Measurements from ENCODE around the gene ZNF451.

ZNF451 gene

DNA sequence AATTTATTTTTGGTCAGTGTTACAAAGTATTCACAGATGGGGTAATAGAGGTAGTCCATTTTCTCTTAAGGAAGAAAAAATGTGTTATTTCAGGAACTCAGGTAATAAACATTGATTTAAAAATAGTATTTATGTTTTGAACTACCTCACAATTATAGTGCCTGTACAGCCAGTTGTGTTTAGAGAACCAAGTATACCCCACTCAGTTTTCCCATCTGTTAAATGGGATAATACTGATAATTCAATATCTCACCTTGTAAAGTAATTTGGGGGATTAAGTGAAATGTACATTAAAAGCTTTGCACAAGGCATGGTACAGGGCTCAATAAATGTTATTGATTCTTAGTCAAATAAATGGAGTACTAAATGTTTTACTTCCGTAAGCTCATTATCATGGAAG is 4.7 kb downstream of the ZNF451 start:
- DNase-seq (ENCODE audit: low read depth in 2 of 2) = no peak

DNA sequence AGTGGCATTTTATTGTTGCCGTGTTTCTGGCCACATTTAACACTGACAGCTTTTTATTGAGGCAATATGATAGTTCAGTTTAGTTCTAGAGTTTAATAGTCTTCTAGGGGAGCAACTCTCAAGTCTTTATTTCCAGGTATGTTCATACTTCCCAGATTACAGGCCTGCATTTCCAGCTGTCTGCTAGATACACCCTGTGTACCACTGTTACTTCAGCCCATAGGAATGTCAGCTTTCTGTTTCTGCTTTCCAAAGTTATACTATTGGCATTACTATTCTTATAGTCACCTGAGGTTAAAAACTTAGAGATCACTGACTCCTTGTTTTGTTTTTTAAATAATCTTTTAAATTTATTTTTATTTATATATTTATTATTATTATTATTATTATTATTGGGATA is 7.6 kb downstream of the ZNF451 start:
- DNase-seq (ENCODE audit: low read depth in 2 of 2) = no peak

DNA sequence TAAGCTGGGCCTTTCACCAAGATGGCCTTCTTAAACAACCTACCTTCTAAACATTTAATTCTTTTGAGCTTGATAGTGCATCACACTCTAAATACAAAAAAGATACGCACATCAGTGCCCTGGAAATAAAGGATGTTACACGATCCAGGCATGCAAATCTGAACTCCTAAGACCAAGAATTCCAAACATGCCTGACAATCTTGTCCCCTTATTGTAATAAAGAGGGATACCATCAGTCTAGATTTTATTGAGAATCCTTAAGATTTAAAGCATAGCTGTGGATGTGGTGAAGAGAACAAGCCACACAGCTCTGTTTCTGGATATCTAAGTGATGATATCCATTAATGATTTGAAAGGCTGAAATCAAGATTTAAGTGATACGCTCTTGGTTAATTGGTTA is 13.0 kb downstream of the ZNF451 start:
- DNase-seq (ENCODE audit: low read depth in 2 of 2) = no peak

DNA sequence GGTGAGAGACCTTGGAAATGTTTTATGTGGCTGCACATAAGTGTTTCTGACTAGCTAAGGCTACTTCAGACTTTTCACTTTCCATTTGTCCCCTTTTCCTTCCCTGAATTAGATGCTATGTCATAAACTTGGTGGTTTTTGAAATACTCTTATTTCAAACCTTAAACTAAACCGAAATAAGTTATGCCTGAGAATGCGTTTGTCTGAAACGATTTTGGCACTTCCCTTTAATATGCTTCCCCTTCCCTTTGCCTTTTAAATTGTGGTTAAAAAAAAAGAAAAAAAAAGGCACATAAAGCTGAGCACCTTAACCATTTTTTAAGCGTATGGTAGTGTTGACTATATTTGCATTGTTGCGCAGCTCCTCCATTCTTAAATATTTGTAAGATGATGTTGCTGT is 14.3 kb downstream of the ZNF451 start:
- DNase-seq (ENCODE audit: low read depth in 2 of 2) = no peak

DNA sequence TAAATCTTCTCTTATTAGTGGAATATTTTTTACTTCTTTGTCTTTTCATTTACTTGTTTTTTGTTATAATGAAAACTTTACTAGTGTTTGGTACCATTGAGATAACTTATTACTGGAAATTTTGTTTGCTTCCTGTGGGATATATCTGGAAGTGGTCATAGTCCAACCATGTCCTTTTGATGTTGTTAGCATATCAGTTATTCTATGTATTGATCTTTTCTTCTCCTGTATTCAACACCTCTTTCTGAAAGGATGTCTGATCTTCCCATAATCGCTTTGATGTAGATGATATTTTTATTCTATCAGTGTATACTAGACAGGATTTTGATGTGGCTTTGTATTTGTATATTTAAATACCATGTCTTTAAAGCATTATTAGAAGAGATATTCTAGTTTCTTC is 17.0 kb downstream of the ZNF451 start:
- DNase-seq (ENCODE audit: low read depth in 2 of 2) = no peak

DNA sequence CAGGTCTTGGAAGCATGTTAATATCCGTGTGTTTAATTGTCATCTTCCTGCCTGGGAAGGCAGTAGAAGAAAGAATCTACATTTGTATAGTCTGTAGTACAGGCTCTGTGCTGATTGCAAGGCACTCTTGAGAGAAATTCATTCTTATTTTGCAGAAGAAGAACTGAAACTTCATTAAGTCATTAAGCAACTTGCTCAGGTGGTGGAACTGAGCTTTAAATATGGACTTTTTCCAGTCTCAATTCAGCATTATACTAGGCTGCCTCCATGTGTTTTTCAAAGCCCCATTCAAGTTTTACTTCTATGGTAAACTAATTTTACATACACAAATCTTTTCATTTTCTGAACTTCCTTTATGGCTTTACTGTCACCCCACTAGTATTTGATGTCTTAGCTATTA is 18.7 kb downstream of the ZNF451 start:
- DNase-seq (ENCODE audit: low read depth in 2 of 2) = no peak

DNA sequence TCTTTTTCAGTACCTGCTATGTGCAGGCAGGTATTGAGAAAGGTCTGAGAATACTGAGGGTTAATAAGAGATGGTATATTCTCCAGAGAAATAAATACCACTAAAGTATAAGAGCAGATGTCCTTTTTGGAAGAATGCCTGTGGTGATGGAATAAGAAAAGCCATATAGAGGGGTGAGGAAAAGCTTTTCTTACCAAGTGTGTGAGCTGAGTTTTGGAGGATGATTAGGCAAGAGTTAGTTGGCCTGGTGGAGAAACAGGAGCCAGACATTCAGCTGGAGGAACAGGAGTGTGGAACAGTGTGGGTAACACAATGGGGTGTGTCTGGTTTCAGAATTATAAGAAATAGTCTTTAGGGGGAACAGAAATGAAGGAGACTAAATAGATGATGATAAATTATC is 19.9 kb downstream of the ZNF451 start:
- no peak for DNase-seq (ENCODE audit: low read depth in 2 of 2)

DNA sequence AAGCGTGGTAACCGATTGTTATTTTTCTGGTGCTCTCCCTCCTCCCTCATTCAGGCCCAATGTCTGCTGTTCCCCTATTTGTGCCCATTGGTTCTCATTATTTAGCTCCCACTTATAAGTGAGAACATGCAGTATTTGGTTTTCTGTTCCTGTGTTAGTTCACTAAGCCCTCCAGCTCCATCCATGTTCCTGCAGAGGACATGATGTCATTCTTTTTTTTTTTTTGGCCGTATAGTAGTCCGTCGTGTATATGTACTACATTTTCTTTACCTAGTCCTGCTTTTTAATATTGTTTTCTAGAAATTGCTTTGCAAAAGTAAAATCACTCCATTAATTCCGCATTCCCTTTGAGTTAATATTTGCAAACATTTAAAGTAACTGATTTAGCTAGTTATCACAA is 23.1 kb downstream of the ZNF451 start:
- no peak for DNase-seq (ENCODE audit: low read depth in 2 of 2)

DNA sequence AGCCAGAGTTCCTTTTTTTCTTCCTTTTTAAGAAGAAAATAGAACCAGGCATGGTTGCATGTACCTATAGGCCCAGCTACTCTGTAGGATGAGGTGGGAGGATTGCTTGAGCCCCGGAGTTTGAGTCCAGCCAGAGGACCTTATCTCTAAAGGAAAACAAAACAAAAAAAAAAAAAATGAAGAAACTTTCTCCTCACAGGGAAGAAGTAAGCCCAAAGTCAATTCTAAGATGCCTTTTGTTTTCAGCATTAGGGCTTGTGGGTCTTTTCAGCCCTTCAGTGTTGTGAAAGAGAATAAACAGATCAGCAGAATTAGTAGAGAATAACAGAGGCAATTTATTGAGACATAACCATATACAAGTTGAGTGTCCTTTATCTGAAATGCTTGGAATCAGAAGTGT is 26.8 kb downstream of the ZNF451 start:
- DNase-seq (ENCODE audit: low read depth in 2 of 2) = no peak

DNA sequence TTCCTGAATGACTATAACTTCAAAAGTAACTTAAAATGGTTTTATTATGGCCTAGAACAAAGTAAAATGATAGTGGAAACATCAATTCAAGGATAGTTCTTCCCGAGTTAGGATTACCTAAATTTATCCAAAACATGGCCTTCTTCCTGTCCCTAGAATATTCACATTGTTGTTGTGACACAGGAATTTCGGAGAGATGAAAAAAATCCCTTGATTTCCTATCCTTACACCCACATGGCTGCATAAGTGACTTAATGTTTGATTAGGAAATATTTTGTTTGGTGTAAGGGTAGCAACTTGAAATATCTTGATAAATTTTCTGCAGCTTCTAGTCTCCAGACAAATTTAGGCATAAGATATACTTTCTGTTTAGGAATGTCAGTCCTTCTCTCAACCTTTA is 27.8 kb downstream of the ZNF451 start:
- DNase-seq (ENCODE audit: low read depth in 2 of 2) = no peak

DNA sequence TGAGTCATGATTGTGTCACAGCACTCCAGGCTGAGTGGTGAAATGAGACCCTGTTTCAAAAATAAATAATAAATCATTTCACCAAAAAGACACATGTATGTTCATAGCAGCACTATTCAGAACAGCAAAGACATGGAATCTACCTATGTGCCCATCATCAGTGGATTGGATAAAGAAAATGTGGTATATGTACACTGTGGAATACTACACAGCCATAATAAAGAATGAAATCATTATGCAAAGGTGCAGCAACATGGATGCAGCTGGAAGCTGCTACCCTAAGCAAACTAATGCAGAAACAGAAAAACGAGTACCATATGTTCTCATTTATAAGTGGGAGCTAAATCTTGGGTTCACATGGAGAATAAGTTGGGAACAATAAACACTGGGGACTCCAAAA is 33.1 kb downstream of the ZNF451 start:
- no peak for DNase-seq (ENCODE audit: low read depth in 2 of 2)

DNA sequence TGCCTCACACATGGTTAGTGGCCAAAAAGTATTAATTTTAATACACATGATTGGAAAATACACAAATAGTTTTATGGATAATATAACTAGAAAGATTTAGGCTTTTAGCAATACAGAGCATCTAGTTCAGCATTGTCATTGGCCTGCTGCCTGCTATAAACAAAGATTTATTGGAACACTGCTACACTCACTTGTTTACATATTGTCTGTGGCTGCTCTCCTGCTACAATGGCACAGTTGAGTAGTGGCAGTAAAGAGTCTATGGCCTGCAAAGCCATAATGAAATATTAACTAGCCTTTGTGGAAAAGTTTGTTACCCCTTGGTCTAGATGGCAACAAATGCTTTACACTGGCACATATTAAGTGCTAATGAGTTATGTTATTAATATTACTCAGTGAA is 37.8 kb downstream of the ZNF451 start:
- DNase-seq (ENCODE audit: low read depth in 2 of 2) = no peak

DNA sequence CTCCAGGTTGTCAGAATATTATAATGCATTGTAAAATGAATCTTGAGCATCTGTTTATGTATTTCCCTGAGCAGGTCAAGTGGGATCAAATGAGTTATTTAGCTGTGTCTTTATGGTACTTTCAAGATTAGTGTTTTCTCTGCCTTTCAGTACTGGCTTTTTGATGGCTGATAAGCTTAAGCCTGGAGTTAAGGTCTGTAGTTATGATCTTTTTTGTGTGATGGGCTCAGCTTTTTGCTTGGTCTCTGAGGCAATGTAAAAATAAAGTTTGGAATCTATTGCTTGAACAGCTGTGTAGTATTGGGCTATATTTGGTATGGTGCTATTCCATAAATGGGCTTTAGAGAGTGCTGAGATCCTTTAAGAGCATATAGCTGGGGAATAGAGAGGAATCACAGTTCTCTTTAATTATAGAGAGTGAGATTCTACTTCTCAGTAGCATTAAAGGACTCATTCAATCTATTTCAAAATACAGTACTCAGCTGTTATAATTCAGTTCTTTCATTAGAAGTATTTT is 40.7 kb downstream of the ZNF451 start:
- no peak for DNase-seq (ENCODE audit: low read depth in 2 of 2)

DNA sequence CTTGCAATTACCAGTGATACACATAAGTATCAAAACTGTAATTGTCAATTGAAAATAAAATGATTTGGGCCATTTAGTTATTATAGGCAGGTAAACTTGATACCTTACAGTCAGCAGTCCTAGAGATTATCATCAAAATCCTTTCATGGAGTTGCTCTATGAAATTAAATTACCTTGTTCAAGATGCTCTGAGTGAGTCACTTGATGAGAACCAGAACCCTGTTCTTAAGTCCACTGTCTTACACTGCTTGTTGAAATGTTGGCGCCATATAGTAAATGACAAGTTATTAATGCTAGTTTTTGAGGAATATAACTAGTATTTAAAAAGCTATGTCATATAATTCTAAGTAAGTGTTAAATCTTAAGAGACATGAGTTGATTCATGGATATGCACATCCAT is 45.0 kb downstream of the ZNF451 start:
- DNase-seq (ENCODE audit: low read depth in 2 of 2) = no peak

DNA sequence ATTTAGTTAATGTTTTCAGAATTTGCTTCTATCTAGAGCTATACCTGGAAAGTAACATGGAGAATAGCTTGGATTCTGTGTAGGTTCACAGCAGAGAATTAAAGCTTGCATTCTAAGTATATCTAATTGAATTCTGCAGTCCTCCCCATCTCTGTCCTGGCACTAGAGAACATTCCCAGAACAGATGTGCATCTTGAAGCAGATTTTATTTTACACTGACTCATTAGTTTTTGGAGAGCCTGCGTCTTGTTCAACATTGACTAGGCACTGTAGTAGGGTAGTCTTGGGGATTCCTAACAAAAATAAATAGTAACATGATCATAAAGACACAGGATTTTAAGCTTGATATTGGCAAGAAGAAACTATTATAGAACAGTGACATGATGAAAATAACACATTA is 45.9 kb downstream of the ZNF451 start:
- no peak for DNase-seq (ENCODE audit: low read depth in 2 of 2)

DNA sequence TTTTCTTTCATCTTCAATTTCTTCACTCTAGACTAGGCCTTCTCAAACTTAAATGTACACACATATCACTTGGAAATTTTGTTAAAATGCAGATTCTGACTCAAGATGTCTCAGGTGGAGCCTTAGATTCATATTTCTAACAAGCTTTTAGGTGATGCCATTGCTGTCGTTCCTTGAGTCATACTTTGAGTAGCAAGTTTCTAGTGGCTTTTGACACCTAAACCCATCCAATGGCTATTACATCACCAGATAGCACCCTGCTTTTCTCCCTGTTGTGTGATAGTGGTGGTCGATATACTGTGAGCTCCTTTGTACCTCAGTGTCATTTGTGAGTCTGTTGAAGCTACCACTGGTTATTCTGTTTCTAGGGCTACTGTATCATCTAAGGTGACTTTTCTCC is 47.4 kb downstream of the ZNF451 start:
- DNase-seq (ENCODE audit: low read depth in 2 of 2) = no peak

DNA sequence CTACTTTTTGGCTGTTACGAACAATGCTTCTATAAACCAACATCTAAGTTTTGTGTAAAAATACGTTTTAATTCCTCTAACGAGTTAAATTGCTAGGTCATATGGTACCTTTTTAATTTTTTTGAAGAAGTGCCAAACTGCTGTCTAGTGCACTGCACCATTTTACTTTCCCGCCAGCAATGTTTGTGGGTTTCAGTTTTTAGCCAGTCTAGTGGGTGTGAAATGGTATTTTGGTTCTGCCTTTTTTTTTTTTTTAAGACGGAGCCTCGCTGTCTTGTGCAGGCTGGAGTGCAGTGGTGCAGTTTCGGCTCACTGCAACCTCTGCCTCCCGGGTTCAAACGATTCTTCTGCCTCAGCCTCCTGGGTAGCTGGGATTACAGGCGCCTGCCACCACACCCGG is 48.0 kb downstream of the ZNF451 start:
- no peak for DNase-seq (ENCODE audit: low read depth in 2 of 2)

DNA sequence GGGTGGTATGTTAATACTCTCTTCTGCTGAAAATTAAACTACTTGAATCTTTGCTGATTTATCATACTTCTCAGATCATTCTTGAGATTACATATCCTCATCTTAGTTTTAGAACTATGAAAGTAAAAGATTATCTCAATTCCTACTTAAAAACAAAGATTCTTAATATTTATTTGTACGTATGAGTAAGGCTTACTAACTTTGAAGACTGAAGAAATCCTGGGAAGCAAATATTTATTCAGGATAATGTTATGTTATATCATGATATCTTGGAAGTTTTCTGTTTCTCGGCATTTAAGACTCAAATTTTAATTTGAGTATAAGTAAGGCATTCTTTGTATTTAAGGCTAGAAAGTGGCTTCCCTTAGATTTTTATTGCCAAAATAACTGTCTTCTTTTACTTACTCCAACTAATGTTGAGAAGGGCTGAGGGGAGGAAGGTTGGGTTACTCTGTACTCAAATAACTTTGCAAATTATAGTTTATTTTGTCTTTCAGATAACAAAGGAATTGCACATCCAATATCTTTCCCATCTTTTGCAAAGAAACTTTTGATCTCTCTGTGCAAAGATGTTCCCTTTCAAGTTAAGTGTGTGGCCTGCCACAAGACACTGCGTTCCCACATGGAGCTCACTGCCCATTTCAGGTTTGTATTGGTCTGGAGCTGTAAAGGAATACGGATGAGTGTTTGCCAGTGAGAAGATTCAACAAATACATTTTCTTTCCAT is 51.6 kb downstream of the ZNF451 start:
- DNase-seq (ENCODE audit: low read depth in 2 of 2) = no peak

DNA sequence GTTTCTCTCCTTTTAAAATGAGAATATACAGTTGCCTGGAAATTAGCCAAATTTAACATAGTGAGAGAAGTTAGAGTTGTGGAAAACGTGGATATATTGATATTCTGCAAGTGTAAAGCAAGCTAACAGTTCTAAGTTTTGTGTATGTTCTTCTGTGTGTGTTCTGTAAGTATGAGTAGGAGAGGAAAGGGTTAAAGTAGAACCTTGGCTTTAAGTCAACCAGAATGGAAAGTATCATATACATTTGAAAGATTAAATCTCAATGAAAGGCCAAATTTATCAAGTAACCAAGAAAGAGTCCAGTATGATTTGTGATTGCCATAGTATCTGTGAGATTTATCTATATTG is 52.2 kb downstream of the ZNF451 start:
- no peak for DNase-seq (ENCODE audit: low read depth in 2 of 2)

DNA sequence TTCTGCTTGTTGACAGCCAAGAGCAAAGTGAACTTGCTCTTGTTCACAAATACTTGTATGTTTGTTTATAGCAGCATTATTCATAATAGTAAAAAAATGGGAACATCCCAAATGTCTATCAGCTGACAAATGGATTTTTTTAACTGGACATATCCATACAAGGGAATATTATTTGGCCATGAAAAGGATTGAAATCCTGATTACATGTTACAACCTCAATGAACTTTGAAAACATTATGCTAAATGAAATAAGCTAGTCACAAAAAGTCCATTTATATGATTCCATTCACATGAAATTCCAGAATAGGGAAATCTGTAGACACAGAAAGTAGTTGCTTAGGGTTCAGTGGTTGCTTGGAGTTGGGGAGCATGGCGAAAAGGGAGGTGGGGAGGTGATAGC is 53.7 kb downstream of the ZNF451 start:
- DNase-seq (ENCODE audit: low read depth in 2 of 2) = no peak

DNA sequence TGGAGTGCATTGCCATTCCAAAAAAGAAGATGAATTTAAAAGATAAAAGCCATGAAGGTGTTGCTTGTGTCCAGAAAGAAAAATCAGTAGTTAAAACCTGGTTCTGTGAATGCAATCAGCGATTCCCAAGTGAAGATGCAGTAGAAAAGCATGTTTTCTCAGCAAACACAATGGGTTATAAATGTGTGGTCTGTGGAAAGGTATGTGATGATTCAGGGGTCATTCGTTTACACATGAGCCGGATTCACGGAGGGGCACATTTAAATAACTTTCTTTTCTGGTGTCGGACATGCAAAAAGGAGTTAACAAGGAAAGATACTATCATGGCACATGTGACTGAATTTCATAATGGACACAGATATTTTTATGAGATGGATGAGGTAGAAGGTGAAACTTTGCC is 57.4 kb downstream of the ZNF451 start:
- no peak for DNase-seq (ENCODE audit: low read depth in 2 of 2)

DNA sequence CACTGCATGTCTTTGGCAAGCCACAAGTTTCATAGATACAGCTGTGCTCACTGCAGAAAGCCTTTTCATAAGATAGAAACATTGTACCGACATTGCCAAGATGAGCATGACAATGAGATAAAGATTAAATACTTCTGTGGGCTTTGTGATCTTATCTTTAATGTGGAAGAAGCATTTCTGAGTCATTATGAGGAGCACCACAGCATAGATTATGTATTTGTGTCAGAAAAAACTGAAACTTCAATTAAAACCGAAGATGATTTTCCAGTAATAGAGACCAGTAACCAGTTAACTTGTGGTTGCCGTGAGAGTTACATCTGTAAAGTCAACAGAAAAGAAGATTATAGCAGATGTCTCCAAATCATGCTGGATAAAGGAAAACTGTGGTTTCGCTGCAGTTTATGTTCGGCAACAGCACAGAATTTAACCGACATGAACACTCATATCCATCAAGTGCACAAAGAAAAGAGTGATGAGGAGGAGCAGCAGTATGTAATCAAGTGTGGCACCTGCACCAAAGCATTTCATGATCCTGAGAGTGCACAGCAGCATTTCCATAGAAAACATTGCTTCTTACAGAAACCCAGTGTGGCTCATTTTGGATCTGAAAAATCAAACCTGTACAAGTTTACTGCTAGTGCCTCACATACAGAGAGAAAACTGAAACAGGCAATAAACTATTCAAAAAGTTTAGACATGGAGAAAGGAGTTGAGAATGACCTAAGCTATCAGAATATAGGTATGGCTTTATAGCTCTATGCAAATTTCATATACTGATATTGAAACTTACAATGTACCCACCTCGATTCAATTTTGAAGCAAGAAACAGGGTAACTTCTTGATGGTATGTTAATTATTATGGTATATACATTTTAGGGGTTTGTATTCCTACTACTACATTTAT is 58.2 kb downstream of the ZNF451 start:
- DNase-seq (ENCODE audit: low read depth in 2 of 2) = peak in 1 of 2 donors; percentile 1

DNA sequence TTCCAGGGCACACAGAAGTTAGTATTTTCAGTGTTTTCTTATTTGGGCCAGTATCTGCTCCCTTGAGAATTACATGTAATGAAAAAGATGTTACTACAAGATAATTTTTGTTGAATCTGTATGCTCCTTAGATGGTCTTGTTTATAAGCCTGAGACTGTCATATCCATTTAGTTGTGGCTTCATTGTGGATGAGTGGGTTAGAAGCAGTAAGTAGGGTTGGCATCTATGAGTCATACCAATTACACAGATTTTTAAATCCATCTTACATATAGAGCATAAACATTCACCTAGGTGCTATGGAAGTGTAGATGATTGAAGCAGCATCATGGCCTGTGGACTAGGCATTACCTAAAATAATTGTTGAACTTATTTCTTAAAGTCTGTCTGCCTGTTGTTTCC is 68.7 kb downstream of the ZNF451 start:
- no peak for DNase-seq (ENCODE audit: low read depth in 2 of 2)
